MM.1S (cell line): ENCODE data around the gene PRM1.

Source experiments
- DNase-seq: peaks from one replicate; pipeline ENCODE4 v3.0.0-alpha.2; 2015
- H2AFZ ChIP-seq: fragments of 300-600 bp; sonication (generic); 2 replicates; pipeline ENCODE4 v1.6.0; 2016; ENCODE audit warnings: antibody characterized with exemption, low read length
- H3F3A ChIP-seq: fragments of 300-600 bp; sonication (generic); 2 replicates; pipeline ENCODE4 v1.6.1; 2016; ENCODE audit warnings: mild to moderate bottlenecking, antibody characterized with exemption, low read length, moderate library complexity, mixed read lengths; ENCODE audit not compliant: insufficient read depth
- H3K27ac ChIP-seq: fragments of 300-600 bp; sonication (generic); 2 replicates; pipeline ENCODE4 v1.5.1; 2016; ENCODE audit warnings: mild to moderate bottlenecking, low read length
- H3K27me3 ChIP-seq: fragments of 300-600 bp; sonication (generic); replicated peaks from 2 replicates; pipeline ENCODE4 v1.6.0; 2016; ENCODE audit warnings: low read length; ENCODE audit not compliant: insufficient read depth
- H3K36me3 ChIP-seq: fragments of 300-600 bp; sonication (generic); replicated peaks from 2 replicates; pipeline ENCODE4 v1.6.1; 2016; ENCODE audit warnings: mild to moderate bottlenecking, low read length, mixed read lengths; ENCODE audit not compliant: insufficient read depth
- H3K4me1 ChIP-seq: fragments of 300-600 bp; sonication (generic); 2 replicates; pipeline ENCODE4 v1.6.1; 2016; ENCODE audit warnings: low read length, mixed read lengths
- H3K4me2 ChIP-seq: fragments of 300-600 bp; sonication (generic); 2 replicates; pipeline ENCODE4 v1.6.0; 2016; ENCODE audit warnings: low read depth, low read length
- H3K4me3 ChIP-seq: fragments of 300-600 bp; sonication (generic); 2 replicates; pipeline ENCODE4 v1.5.1; 2016; ENCODE audit warnings: low read length, mixed read lengths
- H3K79me2 ChIP-seq: fragments of 300-600 bp; sonication (generic); 2 replicates; pipeline ENCODE4 v1.6.1; 2016; ENCODE audit warnings: mixed run types, low read length, mixed read lengths
- H3K9ac ChIP-seq: fragments of 300-600 bp; sonication (generic); 2 replicates; pipeline ENCODE4 v1.6.1; 2016; ENCODE audit warnings: low read length, mixed read lengths
- H3K9me2 ChIP-seq: fragments of 300-600 bp; sonication (generic); replicated peaks from 2 replicates; pipeline ENCODE4 v1.6.1; 2016; ENCODE audit warnings: mild to moderate bottlenecking, low read length, mixed read lengths; ENCODE audit not compliant: insufficient read depth
- H3K9me3 ChIP-seq: fragments of 300-600 bp; sonication (generic); replicated peaks from 2 replicates; pipeline ENCODE4 v1.6.1; 2016; ENCODE audit warnings: mild to moderate bottlenecking, low read length, mixed read lengths; ENCODE audit not compliant: insufficient read depth
- H4K20me1 ChIP-seq: fragments of 300-600 bp; sonication (generic); 2 replicates; pipeline ENCODE4 v1.6.1; 2016; ENCODE audit warnings: mild to moderate bottlenecking, low read length, moderate library complexity, mixed read lengths; ENCODE audit not compliant: insufficient read depth
- EZH2 ChIP-seq: fragments of 300-600 bp; sonication (generic); optimal IDR thresholded peaks from 2 replicates; pipeline ENCODE3; 2017; ENCODE audit warnings: low read depth, mild to moderate bottlenecking, antibody characterized with exemption, low read length, mixed read lengths
- EZH2phosphoT487 ChIP-seq: fragments of 300-600 bp; sonication (generic); IDR thresholded peaks from 2 replicates; pipeline ENCODE4 v1.6.1; 2018; ENCODE audit warnings: antibody characterized with exemption, low read length
- TF ChIP-seq, protein P1 (sequence below): fragments of 300-600 bp; sonication (generic); IDR thresholded peaks from 2 replicates; pipeline ENCODE4 v1.5.1; 2016; ENCODE audit warnings: antibody characterized with exemption, low read length, mixed read lengths

PRM1 gene

DNA sequence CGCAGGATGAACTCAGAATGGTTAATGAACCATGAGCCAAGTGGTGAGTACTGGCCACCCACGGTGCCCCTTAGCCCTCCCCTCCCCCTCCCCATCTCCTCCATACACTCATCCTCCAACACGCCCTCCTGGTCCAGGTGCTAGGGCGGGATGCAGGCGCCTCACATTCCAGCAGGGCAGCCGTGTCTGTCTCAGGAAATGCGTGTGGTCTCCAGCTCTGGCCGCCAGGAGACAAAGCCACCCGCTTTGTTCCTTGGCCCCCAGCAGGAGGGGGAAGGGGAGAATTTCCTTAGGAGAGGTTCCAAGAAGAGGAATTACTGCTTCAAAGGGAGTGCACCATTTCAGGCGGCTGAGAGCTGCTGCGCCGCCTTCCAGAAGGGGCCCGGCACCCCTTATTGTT lies 34.4 kb upstream of the PRM1 start:
- H4K20me1 ChIP-seq = no peaks in the 10 kb centered on the region
- no peak overlapping the region for H3K27ac ChIP-seq
- DNase-seq = no peak
- no peaks in the 10 kb centered on the region for H3K79me2 ChIP-seq
- H3K9me2 ChIP-seq = no peaks in the 10 kb centered on the region
- H3K36me3 ChIP-seq = no peaks in the 10 kb centered on the region
- no peaks in the 10 kb centered on the region for H3K9me3 ChIP-seq
- H2AFZ ChIP-seq = no peak overlapping the region
- no peaks in the 10 kb centered on the region for H3K27me3 ChIP-seq
- H3K9ac ChIP-seq = no peak overlapping the region
- H3K4me1 ChIP-seq = peaks cover 23% of the 10 kb centered on the region
- H3K4me3 ChIP-seq = no peak overlapping the region
- H3K4me2 ChIP-seq = no peak overlapping the region
- TF ChIP-seq EZH2phosphoT487 = no peak
- TF ChIP-seq, protein P1, sequence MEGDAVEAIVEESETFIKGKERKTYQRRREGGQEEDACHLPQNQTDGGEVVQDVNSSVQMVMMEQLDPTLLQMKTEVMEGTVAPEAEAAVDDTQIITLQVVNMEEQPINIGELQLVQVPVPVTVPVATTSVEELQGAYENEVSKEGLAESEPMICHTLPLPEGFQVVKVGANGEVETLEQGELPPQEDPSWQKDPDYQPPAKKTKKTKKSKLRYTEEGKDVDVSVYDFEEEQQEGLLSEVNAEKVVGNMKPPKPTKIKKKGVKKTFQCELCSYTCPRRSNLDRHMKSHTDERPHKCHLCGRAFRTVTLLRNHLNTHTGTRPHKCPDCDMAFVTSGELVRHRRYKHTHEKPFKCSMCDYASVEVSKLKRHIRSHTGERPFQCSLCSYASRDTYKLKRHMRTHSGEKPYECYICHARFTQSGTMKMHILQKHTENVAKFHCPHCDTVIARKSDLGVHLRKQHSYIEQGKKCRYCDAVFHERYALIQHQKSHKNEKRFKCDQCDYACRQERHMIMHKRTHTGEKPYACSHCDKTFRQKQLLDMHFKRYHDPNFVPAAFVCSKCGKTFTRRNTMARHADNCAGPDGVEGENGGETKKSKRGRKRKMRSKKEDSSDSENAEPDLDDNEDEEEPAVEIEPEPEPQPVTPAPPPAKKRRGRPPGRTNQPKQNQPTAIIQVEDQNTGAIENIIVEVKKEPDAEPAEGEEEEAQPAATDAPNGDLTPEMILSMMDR = no peak
- TF ChIP-seq EZH2 = no peak
- peaks cover 18% of the 10 kb centered on the region for H3F3A ChIP-seq

DNA sequence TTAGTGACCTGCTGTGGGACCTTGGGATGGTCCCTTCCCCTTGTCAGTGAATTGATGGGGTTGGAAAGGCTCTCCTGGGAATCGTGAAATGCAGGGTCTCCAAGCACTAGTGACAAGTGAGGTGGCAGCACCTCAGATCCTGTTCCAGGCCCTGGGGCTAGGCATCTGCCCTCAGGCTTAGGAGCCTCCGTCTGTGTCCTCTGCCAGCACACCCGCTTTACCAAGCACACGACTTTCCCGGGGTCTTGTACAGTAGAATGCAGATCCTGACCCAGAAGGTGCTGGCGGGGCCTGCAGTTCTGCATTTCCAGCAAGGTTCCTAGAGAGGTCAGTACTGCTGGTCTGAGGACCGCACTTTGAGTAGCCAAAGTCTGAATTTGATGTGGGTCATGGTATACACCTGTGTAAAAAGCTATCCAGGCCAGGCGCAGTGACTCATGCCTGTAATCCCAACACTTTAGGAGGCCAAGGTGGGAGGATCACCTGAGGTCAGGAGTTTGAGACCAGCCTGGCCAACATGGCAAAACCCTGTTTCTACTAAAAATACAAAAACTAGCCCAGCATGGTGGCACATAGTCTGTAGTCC lies 33.3 kb upstream of the PRM1 start:
- no peak for TF ChIP-seq EZH2phosphoT487
- TF ChIP-seq, protein P1 = no peak
- TF ChIP-seq EZH2 = no peak
- DNase-seq = no peak
- Histone ChIP-seq H3K9ac (no peak overlapping the region), H3F3A (peaks cover 29% of the 10 kb centered on the region), H3K4me1 (peaks cover 31% of the 10 kb centered on the region), H3K4me3 (no peak overlapping the region), H3K79me2 (no peaks in the 10 kb centered on the region), H3K27ac (no peak overlapping the region), H2AFZ (no peak overlapping the region), H3K27me3 (no peaks in the 10 kb centered on the region), H3K36me3 (no peaks in the 10 kb centered on the region), H3K4me2 (no peak overlapping the region), H3K9me3 (no peaks in the 10 kb centered on the region), H3K9me2 (no peaks in the 10 kb centered on the region), H4K20me1 (no peaks in the 10 kb centered on the region)

DNA sequence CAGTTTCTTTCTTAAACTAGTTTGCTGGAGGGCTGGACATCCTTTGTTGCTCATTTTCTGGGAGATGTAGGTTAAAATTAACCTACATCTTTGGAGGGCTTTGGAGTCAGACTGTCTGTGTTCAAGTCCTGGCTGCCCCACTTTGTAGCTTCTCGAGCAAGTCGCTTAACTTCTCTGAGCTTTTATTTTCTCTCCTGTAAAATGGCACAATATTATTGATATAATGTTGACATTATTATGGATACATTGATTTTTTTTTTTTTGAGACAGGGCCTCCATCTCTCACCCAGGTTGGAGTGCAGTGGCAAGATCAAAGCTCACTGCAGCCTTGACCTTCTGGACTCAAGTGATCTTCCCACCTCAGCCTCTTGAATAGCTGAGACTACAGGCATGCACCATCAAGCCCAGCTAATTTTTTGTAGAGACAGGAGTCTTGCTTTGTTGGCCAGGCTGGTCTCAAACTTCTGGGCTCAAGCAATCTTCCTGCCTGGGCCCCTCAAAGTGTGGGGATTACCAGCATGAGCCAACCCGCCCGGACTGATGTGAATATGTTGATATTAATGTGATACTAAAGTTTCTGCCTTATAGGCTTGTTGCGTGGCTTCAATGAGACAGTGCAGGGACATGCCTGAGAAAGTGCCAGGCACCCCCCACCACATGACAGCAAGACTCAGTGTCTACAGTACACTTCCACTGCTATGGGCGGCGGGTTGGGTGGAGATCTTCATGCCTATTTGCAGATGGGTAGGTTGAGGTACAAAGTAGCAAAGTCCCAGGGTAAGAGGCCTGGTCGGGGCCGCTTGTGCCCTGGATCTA lies 32.6 kb upstream of the PRM1 start:
- no peak overlapping the region for H2AFZ ChIP-seq
- H3K4me2 ChIP-seq = no peak overlapping the region
- peaks cover 38% of the 10 kb centered on the region for H3K4me1 ChIP-seq

More for the DNA sequence above, 32.6 kb upstream of the PRM1 start:
- Histone ChIP-seq H3K27ac (no peak overlapping the region), H3F3A (peaks cover 34% of the 10 kb centered on the region), H3K9me3 (no peaks in the 10 kb centered on the region), H3K9ac (no peak overlapping the region), H3K36me3 (no peaks in the 10 kb centered on the region), H4K20me1 (no peaks in the 10 kb centered on the region), H3K4me3 (no peak overlapping the region), H3K27me3 (no peaks in the 10 kb centered on the region), H3K79me2 (no peaks in the 10 kb centered on the region), H3K9me2 (no peaks in the 10 kb centered on the region)
- TF ChIP-seq EZH2 (no peak), EZH2phosphoT487 (no peak)
- TF ChIP-seq, protein P1 = no peak
- no peak for DNase-seq
